ENCODE measurements around the gene EXOSC5. TPM values are rescaled to one million over a fixed set of nuclear protein-coding genes. Genes with fewer than 3 reads are reported as not detected.

Gene EXOSC5
- total and polyA plus RNA-seq, 7 donors = 6.6 to 32.7 (median 15.6) TPM

DNA sequence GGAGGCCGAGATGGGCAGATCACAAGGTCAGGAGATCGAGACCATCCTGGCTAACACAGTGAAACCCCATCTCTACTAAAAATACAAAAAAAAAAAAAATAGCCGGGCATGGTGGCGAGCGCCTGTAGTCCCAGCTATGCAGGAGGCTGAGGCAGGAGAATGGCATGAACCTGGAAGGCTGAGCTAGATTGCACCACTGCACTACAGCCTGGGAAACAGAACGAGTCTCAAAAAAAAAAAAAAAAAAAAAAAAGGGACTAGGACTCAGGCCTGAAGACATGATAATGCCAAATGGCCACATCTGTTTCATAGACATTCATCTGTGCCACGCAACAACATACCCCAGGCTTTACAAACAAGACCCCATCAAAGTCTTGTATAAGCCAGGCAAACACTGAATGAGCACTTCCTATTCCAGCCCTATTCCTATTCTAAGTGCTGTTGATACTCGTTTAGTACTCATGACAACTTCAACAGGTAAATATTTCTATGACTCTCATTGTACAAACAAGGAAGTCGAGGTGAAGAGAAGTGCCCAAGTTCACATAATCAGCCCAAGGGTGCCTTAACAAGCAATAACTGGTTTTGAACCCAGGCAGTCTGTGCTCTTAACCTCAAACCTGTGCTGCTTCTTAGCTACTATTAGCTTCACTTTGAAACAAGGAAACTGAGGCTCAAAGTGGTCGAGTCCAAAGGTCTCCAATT is 34.9 kb downstream of the EXOSC5 start:
- Histone ChIP-seq H3K4me1 (peaks cover 0 to 24% (median 15%) of the 10 kb centered on the region in 4 donors), H3K9me3 (no peaks in the 10 kb centered on the region), H3K36me3 (no peaks in the 10 kb centered on the region), H3K4me3 (no peak overlapping the region), H3K27me3 (no peaks in the 10 kb centered on the region), H3K27ac (peak overlapping the region in 2 of 4 donors; percentile 95)
- TF ChIP-seq, protein P1, sequence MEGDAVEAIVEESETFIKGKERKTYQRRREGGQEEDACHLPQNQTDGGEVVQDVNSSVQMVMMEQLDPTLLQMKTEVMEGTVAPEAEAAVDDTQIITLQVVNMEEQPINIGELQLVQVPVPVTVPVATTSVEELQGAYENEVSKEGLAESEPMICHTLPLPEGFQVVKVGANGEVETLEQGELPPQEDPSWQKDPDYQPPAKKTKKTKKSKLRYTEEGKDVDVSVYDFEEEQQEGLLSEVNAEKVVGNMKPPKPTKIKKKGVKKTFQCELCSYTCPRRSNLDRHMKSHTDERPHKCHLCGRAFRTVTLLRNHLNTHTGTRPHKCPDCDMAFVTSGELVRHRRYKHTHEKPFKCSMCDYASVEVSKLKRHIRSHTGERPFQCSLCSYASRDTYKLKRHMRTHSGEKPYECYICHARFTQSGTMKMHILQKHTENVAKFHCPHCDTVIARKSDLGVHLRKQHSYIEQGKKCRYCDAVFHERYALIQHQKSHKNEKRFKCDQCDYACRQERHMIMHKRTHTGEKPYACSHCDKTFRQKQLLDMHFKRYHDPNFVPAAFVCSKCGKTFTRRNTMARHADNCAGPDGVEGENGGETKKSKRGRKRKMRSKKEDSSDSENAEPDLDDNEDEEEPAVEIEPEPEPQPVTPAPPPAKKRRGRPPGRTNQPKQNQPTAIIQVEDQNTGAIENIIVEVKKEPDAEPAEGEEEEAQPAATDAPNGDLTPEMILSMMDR (IDR thresholded peaks at IDR 0.05) = no peak
- no peak for TF ChIP-seq POLR2A (IDR thresholded peaks at IDR 0.05)
- no peak for TF ChIP-seq EP300 (IDR thresholded peaks at IDR 0.05)
- TF ChIP-seq POLR2AphosphoS5 (IDR thresholded peaks at IDR 0.05) = no peak
- intact Hi-C loops (cut with DNase I) = no loop called here
- DNase-seq = no peak
- 55 to 79% methylated on average over 10 of the region's 10 CpGs for WGBS, 2 donors

DNA sequence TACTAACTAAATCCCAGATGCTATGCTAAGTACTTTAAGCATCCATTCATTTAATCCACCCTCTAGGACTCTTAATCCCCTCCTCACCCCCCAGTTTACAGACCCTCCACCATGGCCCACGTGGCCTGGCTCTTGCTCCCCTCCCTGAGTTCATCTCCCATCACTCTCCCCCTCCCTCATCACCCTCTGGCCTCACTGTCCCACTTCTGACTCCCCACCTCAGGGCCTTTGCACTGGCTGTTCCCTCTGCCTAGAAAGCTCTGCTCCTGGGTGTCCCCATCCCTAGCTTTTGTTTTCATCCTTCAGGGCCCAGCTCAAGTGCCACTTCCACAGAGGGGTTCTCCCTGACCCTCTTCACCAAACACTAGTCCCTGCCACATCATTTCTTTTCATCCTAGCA is 37.4 kb downstream of the EXOSC5 start:
- no peak for TF ChIP-seq POLR2AphosphoS5 (IDR thresholded peaks at IDR 0.05)
- no peaks in the 10 kb centered on the region for H3K36me3 ChIP-seq
- no peaks in the 10 kb centered on the region for H3K27me3 ChIP-seq
- H3K4me3 ChIP-seq = no peak overlapping the region
- peaks cover 0 to 17% (median 13%) of the 10 kb centered on the region in 4 donors for H3K4me1 ChIP-seq
- no peak overlapping the region for H3K27ac ChIP-seq
- DNase-seq = no peak
- H3K9me3 ChIP-seq = no peaks in the 10 kb centered on the region
- intact Hi-C loops (cut with DNase I) = no loop called here
- 83 to 86% methylated on average over 1 of the region's 1 CpG for WGBS, 2 donors

DNA sequence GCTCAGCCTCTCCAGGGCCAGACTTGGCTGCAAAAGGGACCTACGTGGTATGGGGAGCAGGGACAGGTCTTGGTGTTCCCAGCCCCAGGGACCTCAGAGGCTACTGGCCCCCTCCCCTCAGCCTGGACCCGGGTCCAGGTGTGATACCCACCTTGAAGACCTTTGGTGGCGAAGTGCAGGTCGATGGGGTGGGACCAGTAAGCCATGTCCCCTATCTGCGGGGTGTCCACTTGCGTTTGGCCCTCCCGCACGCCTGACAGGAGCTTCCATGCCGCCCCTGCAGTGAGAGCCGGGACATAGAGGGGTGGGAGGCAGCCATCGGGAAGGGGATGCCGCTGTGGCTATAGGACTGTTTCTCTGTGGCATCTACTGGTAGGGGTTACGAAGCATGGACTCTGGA is 39.4 kb downstream of the EXOSC5 start:
- intact Hi-C loops (cut with DNase I) = no loop called here

DNA sequence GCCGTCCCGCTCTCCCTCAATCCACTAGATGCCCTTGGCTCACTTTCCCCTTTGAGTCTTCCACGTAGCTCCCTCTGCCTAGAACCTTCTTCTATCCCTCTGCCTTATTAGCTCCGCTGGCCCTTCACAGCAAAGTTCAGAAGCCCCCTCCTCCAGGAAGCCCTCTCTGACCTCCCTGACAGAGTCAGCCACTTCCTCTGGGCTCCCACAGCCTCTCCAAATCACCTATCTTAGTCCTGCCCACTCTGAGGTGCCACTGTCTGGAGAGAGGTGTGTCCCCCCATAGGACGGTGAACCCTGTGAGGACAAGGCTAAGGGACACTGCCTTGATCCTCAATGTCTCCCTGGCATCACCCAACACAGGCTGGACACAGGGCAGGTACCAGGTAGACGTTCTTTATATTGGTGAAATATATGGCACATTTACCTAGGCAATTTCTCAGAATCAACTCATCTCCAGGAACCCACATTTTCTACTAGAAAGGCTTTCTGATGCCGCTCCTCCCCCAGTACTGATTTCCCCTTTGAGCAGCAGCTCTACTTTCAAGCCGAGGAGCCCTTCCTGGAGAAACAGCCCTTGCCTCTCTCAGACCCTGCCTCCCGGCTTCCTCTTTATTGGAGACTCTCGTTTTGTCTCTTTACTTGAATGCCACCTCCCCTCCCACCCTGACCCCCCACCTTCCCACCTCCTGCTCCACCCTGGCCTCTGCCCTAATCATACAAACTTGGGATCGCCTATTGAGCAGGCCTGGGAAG is 40.0 kb downstream of the EXOSC5 start:
- Histone ChIP-seq H3K27ac (no peak overlapping the region), H3K36me3 (no peaks in the 10 kb centered on the region), H3K4me1 (peaks cover 0 to 14% (median 10%) of the 10 kb centered on the region in 4 donors), H3K27me3 (no peaks in the 10 kb centered on the region), H3K9me3 (no peaks in the 10 kb centered on the region), H3K4me3 (no peak overlapping the region)
- no peak for DNase-seq
- intact Hi-C loops (cut with DNase I) = no loop called here
- WGBS, 2 donors = 73 to 86% methylated on average over 11 of the region's 11 CpGs
- TF ChIP-seq POLR2AphosphoS5 (IDR thresholded peaks at IDR 0.05) (no peak), EP300 (IDR thresholded peaks at IDR 0.05) (no peak), POLR2A (IDR thresholded peaks at IDR 0.05) (no peak)
- TF ChIP-seq, protein P1 (IDR thresholded peaks at IDR 0.05) = no peak

More for the DNA sequence above, 39.4 kb downstream of the EXOSC5 start:
- 92 to 94% methylated on average over 13 of the region's 13 CpGs for WGBS, 2 donors
- Histone ChIP-seq H3K27me3 (no peaks in the 10 kb centered on the region), H3K27ac (no peak overlapping the region), H3K4me3 (no peak overlapping the region), H3K9me3 (no peaks in the 10 kb centered on the region), H3K36me3 (no peaks in the 10 kb centered on the region), H3K4me1 (peaks cover 0 to 13% (median 10%) of the 10 kb centered on the region in 4 donors)
- no peak for DNase-seq
- TF ChIP-seq EP300 (IDR thresholded peaks at IDR 0.05) (no peak), POLR2AphosphoS5 (IDR thresholded peaks at IDR 0.05) (no peak), POLR2A (IDR thresholded peaks at IDR 0.05) (no peak)
- TF ChIP-seq, protein P1 (IDR thresholded peaks at IDR 0.05) = no peak

DNA sequence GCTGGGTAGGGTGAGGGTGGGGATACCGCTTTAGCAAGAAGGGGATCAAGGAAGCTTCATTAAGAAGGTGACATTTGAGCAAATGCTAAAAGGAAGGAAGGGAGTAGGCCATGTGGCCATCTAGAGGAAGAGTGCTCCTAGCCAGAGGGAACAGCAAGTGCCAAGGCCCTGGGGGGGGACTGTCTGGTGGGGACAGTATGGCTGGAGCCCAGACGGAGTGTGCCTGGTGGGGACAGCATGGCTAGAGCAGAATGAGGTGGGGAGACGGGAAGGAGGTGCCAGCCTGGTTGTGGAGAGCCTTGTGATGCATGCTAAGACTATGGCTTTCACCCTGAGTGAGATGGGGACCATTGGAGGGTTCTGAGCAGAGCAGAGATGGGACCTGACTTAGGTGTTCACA is 41.4 kb downstream of the EXOSC5 start:
- intact Hi-C loops (cut with DNase I) = no loop called here
- DNase-seq = no peak
- no peak overlapping the region for H3K4me3 ChIP-seq
- no peaks in the 10 kb centered on the region for H3K36me3 ChIP-seq
- H3K27ac ChIP-seq = no peak overlapping the region
- 78 to 89% methylated on average over 3 of the region's 3 CpGs for WGBS, 2 donors
- no peaks in the 10 kb centered on the region for H3K27me3 ChIP-seq
- no peaks in the 10 kb centered on the region for H3K9me3 ChIP-seq
- TF ChIP-seq POLR2AphosphoS5 (IDR thresholded peaks at IDR 0.05) (no peak), POLR2A (IDR thresholded peaks at IDR 0.05) (no peak), EP300 (IDR thresholded peaks at IDR 0.05) (no peak)
- TF ChIP-seq, protein P1 (IDR thresholded peaks at IDR 0.05) = no peak
- peaks cover 0 to 27% (median 18%) of the 10 kb centered on the region in 4 donors for H3K4me1 ChIP-seq

Measured in sigmoid colon (tissue), 7 donors.